Measurements from ENCODE around the gene RAD51B.

Gene RAD51B

GRCh38 chr14:68386950-68387779 lies 567.6 kb downstream of the RAD51B start:
- no peak for DNase-seq (ENCODE audit: low spot score)

- no peak for DNase-seq (ENCODE audit: low spot score)
Observed at GRCh38 chr14:68389943-68390342, 570.4 kb downstream of the RAD51B start.

- DNase-seq (ENCODE audit: low spot score) = no peak
Observed at GRCh38 chr14:68390741-68391140, 571.2 kb downstream of the RAD51B start.

- peak; percentile 47 for DNase-seq (ENCODE audit: low spot score)
Observed at GRCh38 chr14:68391311-68392014, 571.9 kb downstream of the RAD51B start.

DNA sequence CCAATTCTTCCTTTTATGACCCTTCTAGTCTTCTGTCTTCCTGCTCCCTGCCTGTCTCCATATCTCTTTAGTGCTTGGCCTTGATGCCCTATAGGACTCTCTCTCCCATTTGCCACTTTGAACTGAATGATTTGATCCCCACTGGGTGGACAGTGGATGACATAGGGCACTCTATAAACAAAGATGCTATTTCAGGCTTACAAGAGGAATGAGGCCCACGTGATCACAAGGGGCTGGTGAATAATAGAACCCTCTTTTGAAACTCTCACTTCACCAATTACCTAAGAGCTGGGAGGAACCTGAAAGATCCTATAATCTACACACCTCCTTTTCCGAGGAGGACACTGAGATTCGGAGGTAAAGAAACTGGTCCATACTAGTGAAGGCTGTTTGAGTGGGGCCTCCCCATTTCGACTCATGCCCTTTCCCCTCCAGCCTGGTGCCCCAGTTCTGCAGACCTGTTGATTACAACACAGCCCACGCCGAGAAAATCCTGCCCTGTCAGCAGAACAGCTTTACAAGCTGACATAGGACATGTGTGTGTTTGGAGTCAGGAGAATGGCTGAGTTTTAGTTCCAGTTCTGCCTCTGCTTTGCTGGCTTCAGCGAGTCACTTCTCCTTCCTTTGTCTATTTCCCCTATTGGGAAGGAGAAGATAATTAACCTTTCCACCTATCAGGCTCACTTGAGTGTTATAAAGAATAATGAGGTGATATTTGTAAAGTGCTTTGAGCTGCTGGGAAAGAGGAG lies 573.0 kb downstream of the RAD51B start:
- peak; percentile 62 for DNase-seq (ENCODE audit: low spot score)

GRCh38 chr14:68393259-68393658 lies 573.7 kb downstream of the RAD51B start:
- no peak for DNase-seq (ENCODE audit: low spot score)

- DNase-seq (ENCODE audit: low spot score) = no peak
Observed at GRCh38 chr14:68394118-68394763, 574.7 kb downstream of the RAD51B start.

DNA sequence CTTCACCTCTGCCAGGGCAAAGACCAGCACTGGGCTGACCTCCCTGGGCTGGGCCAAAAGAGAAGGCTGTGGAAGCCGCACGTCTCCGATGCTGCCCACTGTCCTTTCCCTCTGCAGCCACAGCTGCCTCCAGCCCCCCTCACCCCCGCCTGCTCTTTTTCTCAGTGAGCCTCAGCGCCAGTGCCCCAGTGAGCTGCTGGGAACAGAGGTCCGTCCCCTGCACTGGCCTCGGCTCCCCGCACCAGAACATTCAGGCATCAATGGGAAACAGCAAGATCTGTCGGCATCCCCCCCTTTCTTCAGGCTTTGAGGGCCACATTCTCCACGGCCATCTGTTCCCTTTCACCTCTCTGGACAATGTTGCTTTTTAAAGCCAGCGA lies 575.2 kb downstream of the RAD51B start:
- no peak for DNase-seq (ENCODE audit: low spot score)

GRCh38 chr14:68395604-68396003 lies 576.0 kb downstream of the RAD51B start:
- DNase-seq (ENCODE audit: low spot score) = no peak

DNA sequence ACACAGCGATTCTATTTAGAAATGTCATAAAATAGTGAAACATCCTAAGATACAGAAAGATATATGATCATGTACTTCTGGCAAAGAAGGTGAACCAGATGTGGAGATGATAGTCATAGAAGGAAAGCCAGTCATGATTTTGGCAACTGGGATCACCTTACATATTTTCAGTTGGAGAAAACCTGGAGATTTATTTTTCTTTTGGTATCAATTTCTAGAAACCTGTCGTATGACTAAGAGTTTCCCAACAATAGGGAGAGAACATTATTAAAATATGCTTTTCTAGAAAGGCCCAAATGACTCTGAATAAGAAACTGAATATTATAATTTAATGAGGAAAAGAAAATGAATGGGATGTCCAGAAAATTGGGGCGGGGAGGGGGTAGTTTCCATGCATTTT lies 576.9 kb downstream of the RAD51B start:
- no peak for DNase-seq (ENCODE audit: low spot score)

GRCh38 chr14:68397371-68397811 lies 577.8 kb downstream of the RAD51B start:
- peak; percentile 56 for DNase-seq (ENCODE audit: low spot score)

GRCh38 chr14:68397822-68398221 lies 578.2 kb downstream of the RAD51B start:
- no peak for DNase-seq (ENCODE audit: low spot score)

GRCh38 chr14:68398370-68398769 lies 578.8 kb downstream of the RAD51B start:
- DNase-seq (ENCODE audit: low spot score) = no peak

GRCh38 chr14:68399971-68400370 lies 580.4 kb downstream of the RAD51B start:
- no peak for DNase-seq (ENCODE audit: low spot score)

DNA sequence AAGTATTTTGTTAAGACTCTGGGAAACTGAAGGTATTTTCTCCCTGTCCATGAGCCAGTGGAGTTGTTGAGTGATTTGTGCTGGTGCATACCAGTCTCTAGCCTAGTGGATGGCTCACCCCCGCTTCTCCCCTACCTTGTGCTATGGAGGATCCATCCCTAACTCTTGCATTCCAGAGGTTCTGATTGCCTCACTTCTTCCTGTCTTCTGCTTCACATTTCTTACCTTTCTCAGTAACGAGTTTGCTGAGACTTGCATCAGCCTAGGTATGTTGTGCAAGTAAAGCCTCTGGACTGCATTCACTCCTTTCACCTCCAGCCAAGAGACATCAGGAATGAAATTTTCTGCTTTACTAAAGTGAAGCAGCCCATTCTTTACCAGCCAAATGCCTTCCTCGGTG lies 581.7 kb downstream of the RAD51B start:
- DNase-seq (ENCODE audit: low spot score) = no peak

- no peak for DNase-seq (ENCODE audit: low spot score)
Observed at GRCh38 chr14:68401855-68402254, 582.3 kb downstream of the RAD51B start.

- no peak for DNase-seq (ENCODE audit: low spot score)
Observed at GRCh38 chr14:68402525-68403101, 583.0 kb downstream of the RAD51B start.

DNA sequence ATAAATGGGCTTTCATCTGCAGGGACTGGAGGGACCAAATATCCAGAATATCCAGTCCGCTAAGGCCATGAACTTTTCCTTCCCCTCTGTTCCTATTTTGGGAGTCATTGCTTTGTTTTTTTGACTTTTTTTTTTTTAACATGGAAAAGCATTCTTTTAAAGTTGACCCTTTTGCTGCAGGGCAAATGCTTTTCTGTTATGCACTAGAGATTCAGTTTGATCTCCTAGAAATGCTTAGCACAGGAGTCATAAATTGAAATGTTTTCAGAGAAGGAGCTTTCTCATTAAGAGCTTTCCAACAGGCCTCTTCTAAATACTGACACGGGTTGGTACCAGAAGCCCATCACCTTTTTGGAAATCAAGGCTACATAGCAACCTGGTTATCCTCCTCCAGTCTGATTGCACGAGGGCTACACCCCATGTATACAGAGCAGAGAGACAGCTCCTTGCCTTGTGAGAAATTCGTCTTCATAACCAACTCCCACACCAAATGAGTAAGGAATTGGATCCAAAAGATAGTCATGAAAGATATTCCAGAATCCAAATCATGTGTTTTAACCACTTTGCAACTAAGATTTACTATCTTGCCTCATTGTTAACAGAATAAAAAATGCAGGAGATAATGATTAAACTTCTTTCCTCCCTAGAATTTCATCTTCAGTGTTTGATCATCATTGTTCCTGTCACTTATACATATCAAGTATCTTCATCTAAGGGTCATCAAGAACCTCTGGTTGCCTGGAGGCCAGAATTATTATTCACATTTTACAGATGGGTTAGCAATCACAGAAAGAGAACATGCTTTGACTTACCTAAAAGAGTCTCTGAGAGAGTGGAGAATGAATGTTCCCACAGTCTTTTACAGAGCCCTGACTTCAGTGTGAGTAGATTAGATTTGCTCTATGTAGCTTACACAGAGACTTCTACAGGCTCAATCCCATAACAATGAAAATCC lies 583.9 kb downstream of the RAD51B start:
- DNase-seq (ENCODE audit: low spot score) = no peak

- no peak for DNase-seq (ENCODE audit: low spot score)
Observed at GRCh38 chr14:68404146-68404527, 584.6 kb downstream of the RAD51B start.

DNA sequence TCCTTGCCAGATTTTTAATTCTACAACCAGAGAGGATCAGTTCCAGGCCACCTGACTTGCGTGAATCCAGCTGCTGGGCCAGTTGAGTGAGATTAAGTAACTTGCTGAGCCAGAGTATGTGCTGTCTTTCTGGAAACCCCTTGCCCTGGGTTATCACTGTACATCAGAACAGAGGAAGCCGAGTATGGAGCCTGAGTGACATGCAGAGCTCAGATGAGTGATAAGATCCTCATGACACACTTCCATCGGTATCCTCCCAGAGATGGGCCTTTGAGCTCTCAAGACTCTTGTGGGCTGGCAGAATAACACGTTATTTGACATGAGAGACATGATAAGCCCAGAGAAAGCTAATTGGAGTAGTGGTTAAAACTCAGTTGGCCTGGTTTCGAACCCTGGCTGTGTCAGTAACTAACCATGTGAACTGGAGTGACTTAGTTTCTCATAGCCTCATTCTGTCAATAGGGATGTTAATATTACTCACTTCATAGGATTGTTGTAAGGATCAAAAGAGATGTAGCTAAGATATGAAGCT lies 585.1 kb downstream of the RAD51B start:
- DNase-seq (ENCODE audit: low spot score) = no peak

Measured in globus pallidus (tissue), 1 donor.